H1 (cell line): ENCODE measurements around the gene RECK. TPM values are rescaled to one million over a fixed set of nuclear protein-coding genes. Genes with fewer than 3 reads are reported as not detected.

Source experiments
- BRCA1 ChIP-seq: IDR thresholded peaks from 2 replicates; pipeline ENCODE4 v1.6.1; 2012; ENCODE audit warnings: low read depth, low read length, improper control_type of control experiment
- polyA plus RNA-seq, 7 experiments: library from polyadenylated mRNA; depleted of rRNA in 3 of 7; stranded (reverse) in 5 of 7; unstranded in 2 of 7; fragments of >200 nt in 5 of 7; fragments of 200-250 nt in 2 of 7; gene quantifications; 1 replicate in 5 of 7; 2 replicates in 1 of 7; 4 replicates in 1 of 7; pipeline versions ENCODE4 v1.2.1 to v1.2.3, GENCODE V29; 2011 to 2013; ENCODE audit warnings: missing spikeins in 2 of 7, mixed read lengths in 2 of 7
- total RNA-seq: library from RNA; stranded (reverse); fragmentation: NEBNext Ultra II Directional; extraction: Animal tissue kit (Norgen Biotek cat#: 25700); gene quantifications from 2 replicates; pipeline ENCODE4 v1.2.1, GENCODE V29; 2021
- TF ChIP-seq, protein P1 (sequence below): IDR thresholded peaks from 2 replicates; pipeline ENCODE4 v1.6.1; 2012; ENCODE audit warnings: inconsistent platforms

Gene RECK
- total and polyA plus RNA-seq, 2 of the 8 experiments (the other 6 are each of a cell fraction or from before 2014, with no cell fraction given) = 5.4 to 9.8 TPM

DNA sequence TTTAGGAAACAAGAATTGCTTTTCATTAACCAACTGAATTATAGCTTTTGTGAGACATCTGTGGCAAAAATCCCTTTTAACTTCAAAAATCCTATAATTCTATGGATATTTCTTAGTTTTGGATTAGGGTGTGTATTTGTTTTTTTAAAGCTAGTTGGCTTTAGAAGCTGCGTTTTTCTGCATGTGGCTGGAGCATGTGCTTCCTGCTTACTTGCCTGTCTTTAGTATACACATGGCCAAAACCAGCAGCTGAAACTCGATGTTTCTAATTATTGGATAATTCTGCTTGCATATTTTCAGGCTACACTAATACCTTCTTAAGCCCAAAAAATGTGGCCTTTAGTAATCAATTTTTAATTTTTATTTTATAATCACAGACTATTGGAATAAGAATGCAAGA lies 8.9 kb downstream of the RECK start (continued):
- TF ChIP-seq, protein P1, sequence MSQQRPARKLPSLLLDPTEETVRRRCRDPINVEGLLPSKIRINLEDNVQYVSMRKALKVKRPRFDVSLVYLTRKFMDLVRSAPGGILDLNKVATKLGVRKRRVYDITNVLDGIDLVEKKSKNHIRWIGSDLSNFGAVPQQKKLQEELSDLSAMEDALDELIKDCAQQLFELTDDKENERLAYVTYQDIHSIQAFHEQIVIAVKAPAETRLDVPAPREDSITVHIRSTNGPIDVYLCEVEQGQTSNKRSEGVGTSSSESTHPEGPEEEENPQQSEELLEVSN = no peak
- no peak for TF ChIP-seq BRCA1
